ENCODE results near the gene DNAL1.

The DNAL1 gene

GRCh38 chr14:73713803-73714655 is 69.2 kb downstream of the DNAL1 start, which contains the start of gene PNMA1:
TSS of gene PNMA1 (minus strand) at chr14:73714384. CDS start at chr14:73713639, 745 bp downstream.
- no peak for TF ChIP-seq CTCF (IDR thresholded peaks at IDR 0.05; ENCODE audit: borderline replicate concordance, insufficient read depth, low read depth, low read length)
- H3K4me3 ChIP-seq (ENCODE audit: low read depth, low read length), result peak within 1 kb of the TSS; percentile 90

- no peak for TF ChIP-seq CTCF (IDR thresholded peaks at IDR 0.05; ENCODE audit: borderline replicate concordance, insufficient read depth, low read depth, low read length)
- no peak overlapping the region for H3K4me3 ChIP-seq (ENCODE audit: low read depth, low read length)
Observed at GRCh38 chr14:73714656-73715081, 69.9 kb downstream of the DNAL1 start.

GRCh38 chr14:73715707-73716106 is 70.9 kb downstream of the DNAL1 start:
- no peak overlapping the region for H3K4me3 ChIP-seq (ENCODE audit: low read depth, low read length)
- TF ChIP-seq CTCF (IDR thresholded peaks at IDR 0.05; ENCODE audit: borderline replicate concordance, insufficient read depth, low read depth, low read length), result no peak

- TF ChIP-seq CTCF (IDR thresholded peaks at IDR 0.05; ENCODE audit: borderline replicate concordance, insufficient read depth, low read depth, low read length), result no peak
- no peak overlapping the region for H3K4me3 ChIP-seq (ENCODE audit: low read depth, low read length)
Observed at GRCh38 chr14:73717266-73717665, 72.5 kb downstream of the DNAL1 start.

GRCh38 chr14:73717711-73718417 is 73.1 kb downstream of the DNAL1 start:
- H3K4me3 ChIP-seq (ENCODE audit: low read depth, low read length), result no peak overlapping the region

More at GRCh38 chr14:73717711-73718417, 73.1 kb downstream of the DNAL1 start:
- TF ChIP-seq CTCF (IDR thresholded peaks at IDR 0.05; ENCODE audit: borderline replicate concordance, insufficient read depth, low read depth, low read length), result no peak
